Peyer's patch (tissue), 4 donors: ENCODE results near the gene NDRG2.

Source experiments
- POLR2A ChIP-seq, 2 donors: fragments of 450-650 bp; IDR thresholded peaks; one replicate each; pipeline ENCODE4 v1.5.1; 2017; ENCODE audit warnings: antibody characterized with exemption in 2 of 2, mild to moderate bottlenecking in 2 of 2, moderate library complexity in 2 of 2
- TF ChIP-seq, protein P1 (sequence below), 6 experiments: fragments of 450-650 bp in 4 of 6; fragments of 200-600 bp in 2 of 6; sonication (generic) in 1 of 6; IDR thresholded peaks; one replicate each; pipeline ENCODE4 v1.5.1; 2017 to 2019; ENCODE audit warnings: antibody characterized with exemption in 6 of 6, mild to moderate bottlenecking in 3 of 6, moderate library complexity in 1 of 6

GRCh38 chr14:21024585-21025370 lies at the start of gene NDRG2:
- TF ChIP-seq, protein P1, sequence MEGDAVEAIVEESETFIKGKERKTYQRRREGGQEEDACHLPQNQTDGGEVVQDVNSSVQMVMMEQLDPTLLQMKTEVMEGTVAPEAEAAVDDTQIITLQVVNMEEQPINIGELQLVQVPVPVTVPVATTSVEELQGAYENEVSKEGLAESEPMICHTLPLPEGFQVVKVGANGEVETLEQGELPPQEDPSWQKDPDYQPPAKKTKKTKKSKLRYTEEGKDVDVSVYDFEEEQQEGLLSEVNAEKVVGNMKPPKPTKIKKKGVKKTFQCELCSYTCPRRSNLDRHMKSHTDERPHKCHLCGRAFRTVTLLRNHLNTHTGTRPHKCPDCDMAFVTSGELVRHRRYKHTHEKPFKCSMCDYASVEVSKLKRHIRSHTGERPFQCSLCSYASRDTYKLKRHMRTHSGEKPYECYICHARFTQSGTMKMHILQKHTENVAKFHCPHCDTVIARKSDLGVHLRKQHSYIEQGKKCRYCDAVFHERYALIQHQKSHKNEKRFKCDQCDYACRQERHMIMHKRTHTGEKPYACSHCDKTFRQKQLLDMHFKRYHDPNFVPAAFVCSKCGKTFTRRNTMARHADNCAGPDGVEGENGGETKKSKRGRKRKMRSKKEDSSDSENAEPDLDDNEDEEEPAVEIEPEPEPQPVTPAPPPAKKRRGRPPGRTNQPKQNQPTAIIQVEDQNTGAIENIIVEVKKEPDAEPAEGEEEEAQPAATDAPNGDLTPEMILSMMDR (IDR thresholded peaks at IDR 0.05), result no peak
- TF ChIP-seq POLR2A (IDR thresholded peaks at IDR 0.05), result peak; percentile 48 to 49
